Nephron (organoid): ENCODE results near the gene SRGAP3.
A peak's percentile ranks its signal among the peaks of the same experiment; 100 is the strongest.

ENCODE experiments used
- H3K27ac Mint-ChIP-seq, 3 experiments: 2 replicates each; pipeline ENCODE4 v1.8.0; 2020; ENCODE audit warnings: mixed read lengths in 3 of 3, mild to moderate bottlenecking in 2 of 3, moderate library complexity in 1 of 3
- H3K27me3 Mint-ChIP-seq: 2 replicates; pipeline ENCODE4 v1.8.0; 2021; ENCODE audit warnings: low read depth, mild to moderate bottlenecking, moderate library complexity, mixed read lengths
- H3K36me3 Mint-ChIP-seq: 2 replicates; pipeline ENCODE4 v1.8.0; 2020; ENCODE audit warnings: low read depth, mixed read lengths
- H3K4me1 Mint-ChIP-seq: 2 replicates; pipeline ENCODE4 v1.8.0; 2020; ENCODE audit warnings: mixed read lengths
- H3K4me3 Mint-ChIP-seq, 3 experiments: 2 replicates each; pipeline ENCODE4 v1.8.0; 2020; ENCODE audit warnings: mild to moderate bottlenecking in 3 of 3, mixed read lengths in 3 of 3, moderate library complexity in 2 of 3
- H3K9me3 Mint-ChIP-seq: 2 replicates; pipeline ENCODE4 v1.8.0; 2020; ENCODE audit warnings: mixed read lengths
- CTCF ChIP-seq, 3 experiments: fragments of 200-600 bp; sonication (generic); IDR thresholded peaks; one replicate each; pipeline ENCODE4 v1.5.0; 2021; ENCODE audit warnings: antibody characterized with exemption in 3 of 3; ENCODE audit not compliant: unreplicated experiment in 3 of 3

Gene SRGAP3

DNA sequence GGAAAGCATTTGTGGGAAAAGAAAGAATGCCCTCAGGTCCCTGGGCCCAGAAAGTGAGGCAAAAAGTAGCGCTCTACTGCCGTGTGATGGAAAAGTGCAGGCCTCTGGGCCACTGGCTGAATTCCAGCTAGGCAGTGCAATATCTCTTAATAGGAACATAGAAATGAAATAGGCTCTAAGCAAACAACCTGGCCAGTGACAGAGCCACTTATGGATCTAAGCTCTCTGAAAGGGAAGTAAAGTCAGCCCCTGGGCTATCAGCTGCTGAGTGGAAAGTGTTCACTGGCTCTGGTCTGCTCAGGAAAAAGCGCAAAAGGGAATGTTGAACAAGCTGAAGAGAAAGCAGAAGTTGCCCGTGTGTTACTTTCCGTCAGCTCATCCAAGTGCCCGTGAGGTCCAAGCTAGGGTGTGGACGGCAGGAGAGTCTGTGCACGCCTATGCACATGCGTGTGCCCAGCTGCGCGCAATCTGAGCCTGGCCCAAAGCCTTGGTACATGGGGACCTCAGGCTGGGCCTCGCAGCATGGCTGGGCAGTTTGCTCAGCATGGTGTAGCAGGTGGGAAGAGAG is 212.2 kb downstream of the SRGAP3 start:
- H3K27ac Mint-ChIP-seq = peak overlapping the region; percentile 46 to 80 (median 61)
- no peaks in the 10 kb centered on the region for H3K36me3 Mint-ChIP-seq
- H3K4me1 Mint-ChIP-seq = peaks cover 33% of the 10 kb centered on the region
- H3K4me3 Mint-ChIP-seq = no peak overlapping the region
- H3K27me3 Mint-ChIP-seq = no peaks in the 10 kb centered on the region
- TF ChIP-seq CTCF (IDR thresholded peaks at IDR 0.05; ENCODE audit: unreplicated experiment in 3 of 3) = no peak
- no peaks in the 10 kb centered on the region for H3K9me3 Mint-ChIP-seq

- Mint-ChIP-seq H3K36me3 (no peaks in the 10 kb centered on the region), H3K4me3 (no peak overlapping the region), H3K9me3 (no peaks in the 10 kb centered on the region), H3K27ac (peak overlapping the region; percentile 46 to 80 (median 61)), H3K27me3 (no peaks in the 10 kb centered on the region), H3K4me1 (peaks cover 38% of the 10 kb centered on the region)
- no peak for TF ChIP-seq CTCF (IDR thresholded peaks at IDR 0.05; ENCODE audit: unreplicated experiment in 3 of 3)
Observed at GRCh38 chr3:9036404-9037131, 212.9 kb downstream of the SRGAP3 start.

DNA sequence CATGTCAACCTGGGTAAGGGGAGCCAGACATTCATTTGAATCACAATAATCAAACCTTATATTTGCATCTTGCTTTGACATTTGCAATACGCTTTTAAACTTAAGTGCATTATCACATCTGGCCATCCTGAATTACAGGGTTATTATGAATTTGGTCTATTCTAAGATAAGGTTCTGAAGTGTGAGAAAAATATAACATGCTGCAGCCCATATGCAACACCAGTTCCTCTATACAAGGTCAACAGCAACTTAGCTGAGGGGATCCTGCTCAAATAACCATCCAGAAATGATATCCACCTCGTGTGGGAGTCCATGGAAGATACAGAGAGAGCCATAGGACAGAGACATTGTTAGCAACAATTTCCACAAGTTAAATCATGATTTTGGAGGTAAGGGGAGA is 213.5 kb downstream of the SRGAP3 start:
- no peaks in the 10 kb centered on the region for H3K27me3 Mint-ChIP-seq
- H3K4me1 Mint-ChIP-seq = peaks cover 39% of the 10 kb centered on the region
- no peak for TF ChIP-seq CTCF (IDR thresholded peaks at IDR 0.05; ENCODE audit: unreplicated experiment in 3 of 3)
- no peaks in the 10 kb centered on the region for H3K36me3 Mint-ChIP-seq
- no peaks in the 10 kb centered on the region for H3K9me3 Mint-ChIP-seq
- H3K27ac Mint-ChIP-seq = peak overlapping the region; percentile 46 to 80 (median 61)
- no peak overlapping the region for H3K4me3 Mint-ChIP-seq

- Mint-ChIP-seq H3K4me1 (peaks cover 39% of the 10 kb centered on the region), H3K27me3 (no peaks in the 10 kb centered on the region), H3K4me3 (no peak overlapping the region), H3K27ac (peak overlapping the region in 2 of 3 experiments; percentile 30 to 80), H3K36me3 (no peaks in the 10 kb centered on the region), H3K9me3 (no peaks in the 10 kb centered on the region)
- no peak for TF ChIP-seq CTCF (IDR thresholded peaks at IDR 0.05; ENCODE audit: unreplicated experiment in 3 of 3)
Observed at GRCh38 chr3:9035473-9035872, 214.0 kb downstream of the SRGAP3 start.

DNA sequence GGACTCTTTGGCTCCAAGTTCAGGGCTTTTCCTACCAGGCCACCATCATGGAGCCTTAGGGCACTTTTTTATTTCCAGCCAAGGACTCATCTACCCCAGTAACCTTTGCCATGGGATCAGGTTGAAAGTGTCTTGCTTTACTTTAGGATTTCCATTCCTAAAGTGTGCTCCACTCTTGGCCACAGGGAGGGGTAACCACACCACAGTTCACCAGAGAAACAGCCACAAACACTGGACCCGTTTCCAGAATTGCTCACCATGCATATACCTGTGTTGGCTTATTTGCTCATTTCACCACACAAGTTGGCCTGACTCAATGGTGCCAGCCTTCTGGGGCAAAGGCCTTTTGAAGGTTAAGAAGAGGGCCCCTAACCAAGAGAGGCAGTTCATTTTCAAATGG is 215.6 kb downstream of the SRGAP3 start:
- Mint-ChIP-seq H3K9me3 (no peaks in the 10 kb centered on the region), H3K27ac (no peak overlapping the region), H3K4me3 (no peak overlapping the region), H3K36me3 (no peaks in the 10 kb centered on the region), H3K27me3 (no peaks in the 10 kb centered on the region), H3K4me1 (peaks cover 44% of the 10 kb centered on the region)
- no peak for TF ChIP-seq CTCF (IDR thresholded peaks at IDR 0.05; ENCODE audit: unreplicated experiment in 3 of 3)
